K562 (cell line): ENCODE data around the gene ADSS2. TPM values are rescaled to one million over a fixed set of nuclear protein-coding genes. Genes with fewer than 3 reads are reported as not detected.

Experiments
- ATAC-seq: fragments of 200-7000 bp; cut with Tn5 transposase; 3 replicates; pipeline ENCODE4 v1.9.1; 2020; ENCODE audit warnings: moderate library complexity
- BruUV-seq: library from RNA; stranded (reverse); fragments of 400-500 nt; replicated peaks from 2 replicates; lab custom pipeline; 2021; lab: Mats Ljungman, UMichigan
- CTCF ChIA-PET: fragments of 300-600 bp; formaldehyde crosslinking; extraction: SDS; loops from one replicate; lab custom pipeline; 2021; ENCODE audit warnings: low intra/inter-chr PET ratio; lab: Yijun Ruan, JAX
- POLR2A ChIA-PET: fragments of 300-600, 350-650 bp; sonication (Branson Sonifier 250); formaldehyde crosslinking; extraction: SDS; loops from one replicate; lab custom pipeline; 2021; ENCODE audit warnings: antibody characterized with exemption, inconsistent platforms; lab: Yijun Ruan, JAX
- DNase-seq, 4 experiments: peaks; one replicate each; pipeline versions ENCODE4 v3.0.0 to v3.0.0-alpha.2; 2011 to 2018; ENCODE audit warnings: low spot score in 3 of 4, mixed read lengths in 3 of 4; ENCODE audit errors: extremely low read depth in 1 of 4
- FAIRE-seq: peaks from 2 replicates; lab custom pipeline; 2011; peaks lifted over from hg19 to GRCh38; lab: Jason Lieb, UNC
- H2AFZ ChIP-seq: 2 replicates; pipeline ENCODE4 v1.6.0; 2011; ENCODE audit warnings: low read depth, low read length, control low read depth, inconsistent platforms
- H3K27ac ChIP-seq: fragments of 200-600 bp; 3 replicates; pipeline ENCODE4 v1.8.0; 2011; ENCODE audit warnings: low read depth, mild to moderate bottlenecking, control low read depth, inconsistent platforms, low read length, moderate library complexity, mixed read lengths; ENCODE audit errors: extremely low read depth
- H3K27me3 ChIP-seq, 2 experiments: fragments of 300-600 bp in 1 of 2; 2 replicates in 1 of 2; 3 replicates in 1 of 2; pipeline versions ENCODE4 v1.6.0 to v1.8.0; 2011; ENCODE audit warnings: inconsistent platforms in 2 of 2, low read length in 2 of 2, mild to moderate bottlenecking in 1 of 2, mixed read lengths in 1 of 2, moderate library complexity in 1 of 2; ENCODE audit not compliant: control insufficient read depth in 2 of 2, insufficient read depth in 2 of 2
- H3K36me3 ChIP-seq: fragments of 300-600 bp; 3 replicates; pipeline ENCODE4 v1.8.0; 2011; ENCODE audit warnings: mild to moderate bottlenecking, low read length, inconsistent platforms; ENCODE audit not compliant: control insufficient read depth, insufficient read depth
- H3K4me1 ChIP-seq, 2 experiments: fragments of 200-600 bp in 1 of 2; replicated peaks in 1 of 2; 2 replicates in 1 of 2; 3 replicates in 1 of 2; pipeline versions ENCODE4 v1.5.1 to v1.8.0; 2011; ENCODE audit warnings: inconsistent platforms in 2 of 2, low read length in 2 of 2, mild to moderate bottlenecking in 1 of 2, mixed read lengths in 1 of 2, moderate library complexity in 1 of 2; ENCODE audit not compliant: control insufficient read depth in 2 of 2, insufficient read depth in 2 of 2
- H3K4me2 ChIP-seq: 2 replicates; pipeline ENCODE4 v1.6.1; 2011; ENCODE audit warnings: low read length, control low read depth, inconsistent platforms, mixed read lengths; ENCODE audit not compliant: insufficient read depth
- H3K4me3 ChIP-seq: fragments of 200-600 bp; sonication (generic), shearing (Covaris generic); 2 replicates; pipeline ENCODE4 v1.5.1; 2016; ENCODE audit warnings: control low read depth, inconsistent platforms
- H3K79me2 ChIP-seq: fragments of 200-600 bp; 3 replicates; pipeline ENCODE4 v1.8.0; 2011; ENCODE audit warnings: low read length, inconsistent platforms; ENCODE audit not compliant: control insufficient read depth, insufficient read depth
- H3K9ac ChIP-seq, 2 experiments: 2 replicates each; pipeline versions ENCODE4 v1.6.0 to v1.6.1; 2011; ENCODE audit warnings: low read depth in 2 of 2, low read length in 2 of 2, control low read depth in 1 of 2, inconsistent platforms in 1 of 2, mild to moderate bottlenecking in 1 of 2, mixed read lengths in 1 of 2; ENCODE audit not compliant: insufficient read depth in 1 of 2
- H3K9me1 ChIP-seq: one replicate; pipeline ENCODE4 v1.6.0; 2011; ENCODE audit warnings: inconsistent platforms, mild to moderate bottlenecking, low read length, moderate library complexity; ENCODE audit not compliant: control insufficient read depth, insufficient read depth
- H3K9me3 ChIP-seq: replicated peaks from 2 replicates; pipeline ENCODE4 v1.5.1; 2011; ENCODE audit warnings: low read depth, low read length, inconsistent platforms; ENCODE audit not compliant: control insufficient read depth, insufficient read depth
- H4K20me1 ChIP-seq: replicated peaks from 2 replicates; pipeline ENCODE4 v1.6.1; 2011; ENCODE audit warnings: low read length, inconsistent platforms, mixed read lengths; ENCODE audit not compliant: control insufficient read depth, insufficient read depth
- ILF3 ChIP-seq: fragments of 450-650 bp; IDR thresholded peaks from 2 replicates; pipeline ENCODE4 v1.6.1; 2018; ENCODE audit warnings: antibody characterized with exemption, mild to moderate bottlenecking, moderate library complexity, borderline replicate concordance
- WGBS: fragments of 100-300 bp; shearing (Covaris generic); methylation state at CpG from one replicate; pipeline ENCODE4 v1.1.6; 2016; ENCODE audit warnings: low coverage, mixed read lengths; ENCODE audit not compliant: insufficient coverage; ENCODE audit errors: missing lambda C conversion rate; 5-methylcytosine and 5-hydroxymethylcytosine counted together
- in situ Hi-C: fragments of 300-500 bp; cut with MboI; formaldehyde crosslinking; loops from 4 replicates; pipeline ENCODE4 v1.15.0; 2018; ENCODE audit warnings: inconsistent platforms, mixed read lengths
- intact Hi-C: fragments of 100-400 bp; cut with micrococcal nuclease; formaldehyde crosslinking; loops from 2 replicates; pipeline ENCODE4 v1.14.2; 2022
- polyA plus RNA-seq, 8 experiments: library from polyadenylated mRNA; depleted of rRNA in 4 of 8; stranded (reverse) in 5 of 8; unstranded in 3 of 8; fragments of >200 nt; fragmentation: Nextera tagmentation in 2 of 8; fragmentation: Illumina TruSeq in 1 of 8; extraction: Ambion mirVana in 2 of 8; extraction: Trizol in 1 of 8; gene quantifications; 2 replicates each; pipeline versions ENCODE4 v1.2.1 to v1.2.3, GENCODE V29; 2011 to 2014; ENCODE audit warnings: inconsistent platforms in 1 of 8, missing spikeins in 1 of 8
- total RNA-seq, 7 experiments: library from RNA; depleted of rRNA in 6 of 7; stranded (reverse); fragments of >200 nt in 6 of 7; fragmentation: Illumina TruSeq in 2 of 7; extraction: Trizol in 2 of 7; gene quantifications; 2 replicates each; pipeline versions ENCODE4 v1.2.1 to v1.2.3, GENCODE V29; 2011 to 2021; ENCODE audit warnings: low replicate concordance in 1 of 7
- TF ChIP-seq, protein P1 (sequence below): fragments of 250-450 bp; sonication (Bioruptor Pico); IDR thresholded peaks from 2 replicates; pipeline ENCODE4 v1.8.0; 2021; ENCODE audit warnings: moderate library complexity, mild to moderate bottlenecking, inconsistent platforms
- TF ChIP-seq, protein P2 (sequence below): fragments of 250-450 bp; sonication (Bioruptor Pico); IDR thresholded peaks from 2 replicates; pipeline ENCODE4 v1.5.0; 2021; ENCODE audit warnings: mild to moderate bottlenecking, moderate library complexity

ADSS2 gene
- total and polyA plus RNA-seq, 9 of the 15 experiments (the other 6 are each of a cell fraction or from before 2014, with no cell fraction given): 8.8 to 63.8 (median 59.4) TPM

DNA sequence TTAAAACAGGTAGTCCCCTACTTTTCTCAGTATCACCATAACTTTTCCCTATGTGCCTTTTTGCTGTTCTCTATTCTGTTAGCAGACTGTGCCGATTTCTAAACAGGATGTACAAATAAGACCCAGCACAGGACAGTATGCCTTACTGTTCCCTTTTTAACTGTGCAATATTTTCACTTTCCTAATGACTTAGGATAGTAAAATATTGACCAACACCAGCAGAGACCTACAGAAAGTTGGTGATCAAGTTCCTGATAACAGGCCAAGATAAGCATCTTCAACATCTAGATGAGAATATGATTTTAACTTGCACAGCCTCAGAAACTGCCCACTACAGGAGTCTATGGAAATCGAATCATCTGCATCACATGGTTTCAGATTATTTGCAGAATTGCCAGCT is 42.0 kb downstream of the ADSS2 start:
- intact Hi-C loops (no loop called here), in situ Hi-C loops (no loop called here)
- Histone ChIP-seq H3K27me3 (no peaks in the 10 kb centered on the region), H2AFZ (no peak overlapping the region), H3K9ac (no peak overlapping the region), H3K4me3 (no peak overlapping the region), H3K9me3 (no peaks in the 10 kb centered on the region), H4K20me1 (no peaks in the 10 kb centered on the region), H3K27ac (no peak overlapping the region), H3K36me3 (peaks cover 81% of the 10 kb centered on the region), H3K9me1 (no peaks in the 10 kb centered on the region), H3K4me2 (no peak overlapping the region), H3K4me1 (no peaks in the 10 kb centered on the region), H3K79me2 (no peaks in the 10 kb centered on the region)
- 95% methylated on average over 2 of the region's 2 CpGs for WGBS
- CTCF ChIA-PET: no interaction called here
- no TSS peak for BruUV-seq
- DNase-seq (no peak), ATAC-seq (no peak), FAIRE-seq (no peak)
- no peak for TF ChIP-seq ILF3
- TF ChIP-seq, protein P1, sequence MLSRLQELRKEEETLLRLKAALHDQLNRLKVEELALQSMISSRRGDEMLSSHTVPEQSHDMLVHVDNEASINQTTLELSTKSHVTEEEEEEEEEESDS (CRISPR knock-in tag): no peak
- TF ChIP-seq, protein P2, sequence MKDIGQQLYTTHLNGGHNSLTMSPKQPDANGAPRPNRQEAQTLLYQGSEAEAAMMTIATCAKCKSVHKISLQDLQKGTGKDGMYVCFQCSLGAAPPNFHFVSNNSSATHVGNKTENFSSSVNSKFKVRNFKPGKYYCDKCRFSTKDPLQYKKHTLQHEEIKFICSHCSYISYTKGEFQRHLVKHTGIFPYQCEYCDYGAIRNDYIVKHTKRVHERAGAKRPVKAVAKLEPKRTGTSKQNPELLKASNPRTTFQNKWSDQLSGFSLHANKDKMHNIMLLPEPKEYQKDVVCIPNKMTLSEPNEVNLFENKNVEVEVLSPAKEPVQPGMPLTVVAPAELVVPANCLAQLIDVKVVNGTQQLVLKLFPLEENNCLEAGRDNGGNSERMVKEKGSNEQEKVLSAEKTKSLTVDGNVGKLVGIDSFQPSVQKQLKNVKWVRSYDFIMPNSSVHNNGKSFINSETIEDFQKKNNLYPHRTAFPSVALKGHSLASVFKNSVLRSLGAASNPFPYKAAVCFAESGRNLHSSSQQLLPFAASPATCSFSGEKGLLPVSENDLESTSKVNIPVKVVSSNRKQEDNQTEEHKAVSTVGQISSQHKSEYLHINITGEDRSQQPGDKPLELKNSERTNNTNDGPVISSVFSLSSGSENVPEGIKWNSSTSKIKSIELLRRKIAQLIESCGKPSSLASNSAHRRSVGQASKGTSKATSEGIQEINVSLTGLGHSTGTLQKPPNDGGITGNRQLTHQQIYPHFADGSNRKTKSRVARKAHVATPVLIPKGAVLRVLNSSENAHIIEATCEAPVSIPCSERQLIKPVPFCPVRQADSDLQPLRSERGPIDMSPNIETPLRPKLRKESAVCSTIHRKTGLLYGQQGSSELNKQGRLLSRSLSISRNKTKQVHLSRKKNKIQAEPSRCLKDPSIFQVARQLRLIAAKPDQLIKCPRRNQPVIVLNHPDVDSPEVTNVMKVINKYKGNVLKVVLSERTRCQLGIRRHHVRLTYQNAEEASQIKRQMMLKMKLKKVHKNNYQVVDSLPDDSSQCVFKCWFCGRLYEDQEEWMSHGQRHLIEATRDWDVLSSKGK (CRISPR knock-in tag): no peak
- POLR2A ChIA-PET: no interaction called here
